Esophagus muscularis mucosa (tissue), 4 donors: ENCODE measurements around the gene BTF3L4.

Experiments
- CTCF ChIP-seq, 3 experiments: fragments of 200-600 bp in 2 of 3; fragments of 450-650 bp in 1 of 3; sonication (generic) in 2 of 3; IDR thresholded peaks; one replicate each; pipeline ENCODE4 v1.5.1; 2017 to 2019; ENCODE audit warnings: antibody characterized with exemption in 3 of 3, mild to moderate bottlenecking in 2 of 3, moderate library complexity in 1 of 3
- EP300 ChIP-seq: sonication (generic); formaldehyde crosslinking; IDR thresholded peaks from one replicate; pipeline ENCODE4 v1.6.1; 2017; ENCODE audit warnings: antibody characterized with exemption
- POLR2A ChIP-seq: fragments of 450-650 bp; IDR thresholded peaks from one replicate; pipeline ENCODE4 v1.6.1; 2017; ENCODE audit warnings: antibody characterized with exemption, moderate library complexity, mild to moderate bottlenecking, low read depth
- POLR2AphosphoS5 ChIP-seq, 2 donors: sonication (generic); formaldehyde crosslinking; IDR thresholded peaks; one replicate each; pipeline ENCODE4 v1.6.1; 2017; ENCODE audit warnings: antibody characterized with exemption in 2 of 2

- TF ChIP-seq POLR2A (no peak), CTCF (IDR thresholded peaks at IDR 0.05) (no peak), POLR2AphosphoS5 (IDR thresholded peaks at IDR 0.05) (no peak), EP300 (no peak)
Measured at GRCh38 chr1:52119301-52120079, 63.4 kb downstream of the BTF3L4 start.
